PC-9 (cell line): ENCODE results near the gene TPP1. TPM values are rescaled to one million over a fixed set of nuclear protein-coding genes. Genes with fewer than 3 reads are reported as not detected.

Experiments used
- BruUV-seq: library from RNA; stranded (reverse); fragments of 400-500 nt; replicated peaks from 2 replicates; lab custom pipeline; 2021; lab: Mats Ljungman, UMichigan
- CTCF ChIA-PET: fragments of 300-600 bp; sonication (Branson Sonifier 250); formaldehyde crosslinking; loops from one replicate; lab custom pipeline; 2022; ENCODE audit warnings: antibody characterized with exemption; lab: Charles Lee
- POLR2A ChIA-PET: fragments of 300-600 bp; sonication (Branson Sonifier 250); formaldehyde crosslinking; loops from one replicate; lab custom pipeline; 2022; ENCODE audit warnings: antibody characterized with exemption; ENCODE audit not compliant: unreplicated experiment; lab: Charles Lee
- DNase-seq, 2 experiments: peaks; one replicate each; pipeline versions ENCODE4 v3.0.0 to v3.0.0-alpha.2; 2015 to 2022; ENCODE audit warnings: mixed read lengths in 1 of 2
- H2AFZ ChIP-seq: fragments of 200-600 bp; sonication (generic); 2 replicates; pipeline ENCODE4 v1.8.1; 2017; ENCODE audit warnings: antibody characterized with exemption
- H3F3A ChIP-seq: fragments of 200-600 bp; sonication (generic); 2 replicates; pipeline ENCODE4 v1.8.1; 2017; ENCODE audit warnings: antibody characterized with exemption, mild to moderate bottlenecking, low read depth; ENCODE audit not compliant: insufficient read depth
- H3K27ac ChIP-seq: fragments of 200-600 bp; sonication (generic); 2 replicates; pipeline ENCODE4 v1.6.1; 2016; ENCODE audit warnings: mixed run types
- H3K27me3 ChIP-seq: fragments of 200-600 bp; sonication (generic); 2 replicates; pipeline ENCODE4 v1.6.1; 2016; ENCODE audit warnings: low read depth, mixed run types; ENCODE audit not compliant: insufficient read depth
- H3K36me3 ChIP-seq: fragments of 200-600 bp; sonication (generic); 2 replicates; pipeline ENCODE4 v1.6.1; 2016; ENCODE audit warnings: low read depth, mixed run types
- H3K4me1 ChIP-seq: fragments of 200-600 bp; sonication (generic); replicated peaks from 2 replicates; pipeline ENCODE4 v1.6.1; 2016; ENCODE audit warnings: mixed run types; ENCODE audit not compliant: insufficient read depth
- H3K4me2 ChIP-seq: fragments of 200-600 bp; sonication (generic); 2 replicates; pipeline ENCODE4 v1.6.1; 2017; ENCODE audit warnings: mixed run types
- H3K4me3 ChIP-seq: fragments of 200-600 bp; sonication (generic); 2 replicates; pipeline ENCODE4 v1.6.1; 2016; ENCODE audit warnings: mixed run types
- H3K79me2 ChIP-seq: fragments of 200-600 bp; sonication (generic); 2 replicates; pipeline ENCODE4 v1.6.1; 2017; ENCODE audit warnings: low read depth, mixed run types
- H3K9me2 ChIP-seq: fragments of 200-600 bp; sonication (generic); 2 replicates; pipeline ENCODE4 v1.8.1; 2017; ENCODE audit warnings: mild to moderate bottlenecking; ENCODE audit not compliant: insufficient read depth
- H3K9me3 ChIP-seq: fragments of 200-600 bp; sonication (generic); 2 replicates; pipeline ENCODE4 v1.8.1; 2016; ENCODE audit warnings: low read depth; ENCODE audit not compliant: insufficient read depth
- H4K20me1 ChIP-seq: fragments of 200-600 bp; sonication (generic); 2 replicates; pipeline ENCODE4 v1.8.1; 2017; ENCODE audit not compliant: insufficient read depth
- CTCF ChIP-seq: fragments of 200-600 bp; sonication (generic); conservative IDR thresholded peaks from 2 replicates; pipeline ENCODE4 v1.6.1; 2017; ENCODE audit warnings: mixed run types, antibody characterized with exemption, mild to moderate bottlenecking, moderate library complexity
- EZH2 ChIP-seq: fragments of 200-600 bp; sonication (generic); IDR thresholded peaks from 2 replicates; pipeline ENCODE4 v1.8.0; 2017; ENCODE audit warnings: antibody characterized with exemption, low read depth
- intact Hi-C: fragments of 100-400 bp; cut with micrococcal nuclease; formaldehyde crosslinking; loops from one replicate; pipeline ENCODE4 v1.10.0; 2022; ENCODE audit not compliant: unreplicated experiment
- total RNA-seq: library from RNA; stranded (reverse); gene quantifications from 2 replicates; pipeline ENCODE4 v1.2.3, GENCODE V29; 2021

TPP1 gene
- total RNA-seq, 1 experiment from 2014 or later = 31.4 TPM

GRCh38 chr11:6635082-6635932 lies 16.1 kb upstream of the TPP1 start:
- H3F3A ChIP-seq = no peaks in the 10 kb centered on the region
- no peak overlapping the region for H3K4me3 ChIP-seq
- H3K4me2 ChIP-seq = no peak overlapping the region
- H3K27me3 ChIP-seq = no peaks in the 10 kb centered on the region
- H3K9me3 ChIP-seq = no peaks in the 10 kb centered on the region
- H3K36me3 ChIP-seq = no peaks in the 10 kb centered on the region
- no peaks in the 10 kb centered on the region for H3K79me2 ChIP-seq
- DNase-seq = no peak
- H3K4me1 ChIP-seq = no peaks in the 10 kb centered on the region; the same call in 1 of the 2 replicates
- intact Hi-C loops = no loop called here
- H3K27ac ChIP-seq = no peak overlapping the region
- CTCF ChIA-PET = no interaction called here
- no peak overlapping the region for H2AFZ ChIP-seq
- no peaks in the 10 kb centered on the region for H4K20me1 ChIP-seq
- BruUV-seq = no TSS peak
- TF ChIP-seq EZH2 (no peak), CTCF (no peak)
- no peaks in the 10 kb centered on the region for H3K9me2 ChIP-seq
- POLR2A ChIA-PET = no interaction called here

GRCh38 chr11:6634534-6634933 lies 15.3 kb upstream of the TPP1 start:
- Histone ChIP-seq H3K9me2 (no peaks in the 10 kb centered on the region), H3K9me3 (no peaks in the 10 kb centered on the region), H3K4me2 (no peak overlapping the region), H3K27ac (no peak overlapping the region), H3K4me1 (no peaks in the 10 kb centered on the region; the same call in 1 of the 2 replicates), H3K79me2 (no peaks in the 10 kb centered on the region), H3K27me3 (no peaks in the 10 kb centered on the region), H4K20me1 (no peaks in the 10 kb centered on the region), H3K4me3 (no peak overlapping the region), H3F3A (no peaks in the 10 kb centered on the region), H3K36me3 (no peaks in the 10 kb centered on the region), H2AFZ (no peak overlapping the region)
- TF ChIP-seq EZH2 (no peak), CTCF (no peak)
- intact Hi-C loops = no loop called here
- no peak for DNase-seq
- no TSS peak for BruUV-seq
- ChIA-PET CTCF (no interaction called here), POLR2A (no interaction called here)

GRCh38 chr11:6633422-6634408 lies 14.5 kb upstream of the TPP1 start:
- Histone ChIP-seq H2AFZ (no peak overlapping the region), H3K9me3 (no peaks in the 10 kb centered on the region), H3K4me1 (no peaks in the 10 kb centered on the region; the same call in 1 of the 2 replicates), H3K9me2 (no peaks in the 10 kb centered on the region), H3K27me3 (no peaks in the 10 kb centered on the region), H3K79me2 (no peaks in the 10 kb centered on the region), H3K4me2 (no peak overlapping the region), H3F3A (no peaks in the 10 kb centered on the region), H3K4me3 (no peak overlapping the region), H3K36me3 (no peaks in the 10 kb centered on the region), H3K27ac (no peak overlapping the region), H4K20me1 (no peaks in the 10 kb centered on the region)
- TF ChIP-seq EZH2 = no peak
- TF ChIP-seq CTCF = no peak
- CTCF ChIA-PET = no interaction called here
- intact Hi-C loops = no loop called here
- no TSS peak for BruUV-seq
- DNase-seq = no peak
- POLR2A ChIA-PET = no interaction called here
